IPS-NIHi7 (cell line): ENCODE results near the gene RNASE11.
A peak's percentile ranks its signal among the peaks of the same experiment; 100 is the strongest.
"Not testable (repeated sequence)": the region's sequence is repeated elsewhere in the genome, so short reads cannot be mapped to it uniquely, and the experiment has no call there.

ENCODE experiments used
- DNase-seq: peaks from one replicate; pipeline ENCODE4 v3.0.0; 2012; ENCODE audit warnings: mixed read lengths; ENCODE audit errors: extremely low spot score

The RNASE11 gene

DNA sequence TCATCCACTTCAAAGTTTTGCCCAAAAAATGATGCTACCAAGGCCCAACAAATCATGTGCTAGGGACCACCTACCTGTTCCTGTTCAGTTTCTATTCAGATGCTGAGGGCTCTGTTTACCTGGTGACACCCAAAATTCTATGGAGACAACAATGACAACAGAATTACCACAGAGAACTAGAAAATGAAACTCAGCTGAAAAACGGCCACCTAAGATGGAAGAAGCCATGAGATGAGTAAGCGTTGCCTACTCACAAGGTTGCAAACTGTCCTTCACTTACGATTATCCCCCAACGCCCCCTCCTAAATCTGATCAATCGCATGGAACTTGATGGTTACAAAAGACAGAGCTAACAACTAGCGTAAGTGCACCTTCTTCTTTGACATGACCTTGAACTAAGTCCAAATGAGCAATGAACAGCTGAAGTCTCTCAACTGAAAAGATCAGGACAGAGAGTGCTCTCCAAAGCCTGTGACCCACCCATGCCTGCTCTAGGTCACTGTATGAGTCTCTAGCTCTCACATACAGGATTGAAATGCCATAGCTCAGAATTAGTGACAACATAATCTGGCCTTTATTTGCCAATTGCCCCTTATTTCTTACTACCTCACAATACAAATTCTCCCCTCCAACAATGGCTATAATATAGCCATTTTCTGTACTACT lies at the start of gene RNASE11:
TSS of gene RNASE11 (minus strand) at position 513 of the 666 bp plus-strand sequence.
- DNase-seq: no peak

GRCh38 chr14:20632831-20633691 lies 45.3 kb upstream of the RNASE11 start:
- DNase-seq: peak; percentile 74

DNA sequence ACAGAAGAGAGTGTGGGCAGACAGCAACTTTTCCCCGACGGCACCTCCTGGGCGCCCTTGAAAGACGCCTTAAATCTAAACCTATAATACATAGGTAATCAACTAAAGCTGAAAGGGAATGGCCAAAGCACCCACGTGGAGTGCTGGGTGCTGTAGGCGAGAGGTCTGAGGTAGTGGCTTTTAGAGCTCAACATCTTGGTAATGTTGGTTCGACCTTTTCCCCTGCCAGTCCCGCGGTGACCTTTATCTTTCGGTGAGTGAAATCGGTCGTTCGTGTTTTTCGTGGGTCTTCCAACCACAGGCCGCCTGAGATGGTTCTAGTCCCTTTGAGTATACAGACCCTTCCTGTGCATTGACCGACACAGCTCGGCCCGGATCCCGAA lies 44.6 kb upstream of the RNASE11 start:
- no peak for DNase-seq

DNA sequence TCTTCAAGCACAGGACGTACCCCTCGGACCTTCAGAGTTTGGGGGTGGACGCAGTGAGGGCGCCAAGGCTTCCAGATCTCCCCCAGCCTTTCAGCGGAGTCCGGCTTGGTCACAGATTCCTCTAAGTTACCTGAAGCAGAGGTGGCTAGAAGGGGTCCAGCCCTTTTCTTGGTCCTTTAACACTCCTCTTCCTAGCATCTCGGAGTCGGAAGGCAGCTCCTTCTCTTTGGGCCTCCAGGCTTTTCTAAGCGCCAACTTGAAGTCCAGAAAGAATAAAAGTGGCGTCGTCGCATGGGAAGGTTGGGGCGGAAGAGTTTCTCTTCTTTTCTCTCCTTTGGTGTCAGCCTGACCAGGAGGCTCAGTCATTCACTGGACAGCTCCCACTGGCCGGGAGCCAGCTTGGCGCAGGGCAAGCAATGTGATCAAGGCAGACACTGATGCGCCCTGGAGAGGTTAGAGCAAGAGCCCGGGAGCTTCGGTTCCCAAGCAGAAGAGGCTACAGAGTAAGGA lies 44.1 kb upstream of the RNASE11 start:
- DNase-seq: peak; percentile 59

DNA sequence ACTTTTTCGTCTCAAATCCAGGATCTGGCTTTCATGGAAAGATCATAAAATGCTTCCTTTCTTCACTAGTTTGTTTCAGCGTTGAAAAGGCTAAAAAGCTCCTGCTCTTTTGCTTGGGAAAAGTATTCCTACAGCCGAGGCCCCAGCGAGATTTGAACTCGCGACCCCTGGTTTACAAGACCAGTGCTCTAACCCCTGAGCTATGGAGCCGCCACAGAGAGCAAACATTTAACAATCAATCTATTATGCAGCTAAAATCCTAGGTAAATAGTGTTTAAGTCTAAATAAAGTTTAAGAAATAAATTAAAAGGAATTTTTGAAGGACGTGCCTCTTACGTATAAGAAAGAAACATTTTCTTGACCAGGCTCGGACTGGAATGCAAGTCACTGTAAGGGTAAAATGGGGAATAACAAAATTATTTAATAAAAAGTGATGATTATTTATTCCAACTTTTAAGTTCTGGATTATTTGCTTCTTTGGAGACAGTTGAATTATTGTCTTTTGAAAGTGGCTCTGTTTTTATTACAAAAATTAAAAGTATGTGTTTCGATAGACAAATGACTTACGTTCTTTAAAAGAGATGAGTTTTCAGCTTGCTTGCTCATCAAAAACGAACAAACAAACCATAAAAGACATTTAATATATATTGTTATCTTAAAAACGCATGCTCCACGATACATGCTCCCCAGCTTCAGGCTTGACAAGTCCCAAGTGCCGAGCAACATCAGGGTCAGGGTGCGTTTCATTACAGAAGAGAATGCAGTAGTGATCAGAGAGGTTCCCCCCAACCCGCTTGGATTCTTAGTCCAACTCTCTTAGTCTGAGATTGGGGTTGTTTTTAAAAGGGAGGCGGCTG lies 43.5 kb upstream of the RNASE11 start:
- DNase-seq: no peak

GRCh38 chr14:20630340-20631022 lies 42.7 kb upstream of the RNASE11 start:
- DNase-seq: peak; percentile 29

- DNase-seq: no peak
These were observed 40.5 kb upstream of the RNASE11 start for GRCh38 chr14:20628063-20628854.

DNA sequence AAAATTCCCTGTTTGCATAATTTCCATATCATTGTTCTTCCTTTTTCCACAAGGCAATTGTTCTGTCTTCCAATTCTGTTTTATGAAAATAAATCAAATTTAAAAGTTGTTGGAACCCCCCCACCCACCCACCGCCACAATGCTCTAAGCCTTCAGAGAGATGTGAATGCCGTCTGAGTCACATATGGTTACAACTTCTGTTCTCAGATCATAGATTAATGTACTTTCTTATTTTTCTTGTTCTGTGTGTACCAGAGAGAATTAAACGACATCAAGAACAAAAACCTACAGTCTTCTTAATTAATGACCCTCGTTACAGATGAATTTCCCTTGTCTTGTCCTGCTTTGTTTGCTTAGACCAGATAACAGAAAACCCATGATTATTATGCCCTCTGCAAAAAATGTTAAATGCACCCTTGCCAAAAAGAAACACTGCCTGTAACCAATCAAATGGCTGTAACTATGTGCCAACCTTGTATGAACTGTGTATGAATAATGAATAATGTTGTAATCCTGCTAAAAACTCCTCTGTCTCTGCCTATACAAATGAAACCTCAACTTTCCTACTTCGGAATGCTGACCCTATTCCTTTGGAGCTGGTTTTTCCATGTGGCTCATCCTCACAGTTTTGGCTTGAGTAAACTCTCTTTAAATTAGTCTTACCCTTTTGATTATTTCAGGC lies 39.7 kb upstream of the RNASE11 start:
- DNase-seq: no peak

DNA sequence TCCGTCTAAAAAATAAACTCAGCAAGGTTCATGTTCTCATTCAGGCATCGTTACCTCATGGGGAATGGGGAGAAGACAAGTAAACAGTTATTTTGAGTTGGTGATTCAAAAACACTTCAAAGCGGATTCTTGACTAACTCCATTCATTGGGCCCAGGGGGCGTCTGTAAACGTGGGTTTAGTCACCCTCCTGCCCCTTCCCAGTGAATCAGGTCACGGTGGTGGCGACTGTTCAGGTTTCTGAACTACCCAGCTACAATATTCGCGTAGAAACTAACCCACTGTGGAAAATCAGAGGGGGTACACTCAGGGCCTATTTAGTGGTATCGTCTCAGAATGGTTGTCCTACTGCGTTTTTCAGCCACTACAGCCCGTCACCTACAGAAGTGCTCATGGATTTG lies 38.5 kb upstream of the RNASE11 start:
- DNase-seq: no peak

GRCh38 chr14:20624495-20625070 lies 36.8 kb upstream of the RNASE11 start:
- peak; percentile 63 for DNase-seq

DNA sequence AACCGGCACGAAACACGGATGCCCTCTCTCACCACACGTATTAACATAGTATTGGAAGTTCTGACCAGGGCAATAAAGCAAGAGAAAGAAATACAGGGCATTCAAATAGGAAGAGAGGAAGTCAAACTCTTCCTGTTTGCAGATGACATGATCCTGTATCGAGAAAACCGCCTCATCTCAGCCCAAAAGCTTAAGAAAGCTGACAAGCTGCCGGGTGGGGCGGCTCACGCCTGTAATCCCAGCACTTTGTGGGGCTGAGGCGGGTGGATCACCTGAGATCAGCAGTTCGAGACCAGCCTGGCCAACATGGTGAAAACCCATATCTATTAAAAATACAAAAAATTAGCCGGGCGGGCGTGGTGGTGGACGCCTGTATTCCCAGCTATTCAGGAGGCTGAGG lies 36.0 kb upstream of the RNASE11 start:
- no peak for DNase-seq

- no peak for DNase-seq
These were observed 35.1 kb upstream of the RNASE11 start for GRCh38 chr14:20622816-20623291.

- DNase-seq: no peak
These were observed 33.1 kb upstream of the RNASE11 start for GRCh38 chr14:20620798-20621478.

- DNase-seq: not testable (repeated sequence)
These were observed 31.9 kb upstream of the RNASE11 start for GRCh38 chr14:20619688-20620087.

DNA sequence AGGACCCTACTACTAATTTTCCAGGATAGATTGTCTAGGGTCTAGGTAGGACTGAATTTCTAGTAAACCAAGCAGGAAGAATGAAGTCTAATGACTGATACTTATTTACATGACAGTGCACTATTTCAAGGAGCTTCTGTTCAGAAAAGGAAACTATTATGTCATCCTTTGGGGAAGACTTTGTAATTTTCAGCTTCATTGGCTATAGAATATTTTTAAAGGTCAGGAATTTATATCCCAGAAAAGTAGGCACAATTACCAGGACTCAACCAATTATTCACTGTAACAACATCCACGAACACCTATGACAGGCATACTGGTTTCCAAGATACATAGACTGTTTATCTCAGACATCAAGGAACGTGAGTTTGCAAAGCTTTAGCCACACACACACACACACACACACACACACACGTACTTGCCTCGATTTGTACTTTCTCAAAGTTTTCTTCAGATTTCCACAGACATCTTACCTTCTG lies 30.5 kb upstream of the RNASE11 start:
- DNase-seq: no peak

DNA sequence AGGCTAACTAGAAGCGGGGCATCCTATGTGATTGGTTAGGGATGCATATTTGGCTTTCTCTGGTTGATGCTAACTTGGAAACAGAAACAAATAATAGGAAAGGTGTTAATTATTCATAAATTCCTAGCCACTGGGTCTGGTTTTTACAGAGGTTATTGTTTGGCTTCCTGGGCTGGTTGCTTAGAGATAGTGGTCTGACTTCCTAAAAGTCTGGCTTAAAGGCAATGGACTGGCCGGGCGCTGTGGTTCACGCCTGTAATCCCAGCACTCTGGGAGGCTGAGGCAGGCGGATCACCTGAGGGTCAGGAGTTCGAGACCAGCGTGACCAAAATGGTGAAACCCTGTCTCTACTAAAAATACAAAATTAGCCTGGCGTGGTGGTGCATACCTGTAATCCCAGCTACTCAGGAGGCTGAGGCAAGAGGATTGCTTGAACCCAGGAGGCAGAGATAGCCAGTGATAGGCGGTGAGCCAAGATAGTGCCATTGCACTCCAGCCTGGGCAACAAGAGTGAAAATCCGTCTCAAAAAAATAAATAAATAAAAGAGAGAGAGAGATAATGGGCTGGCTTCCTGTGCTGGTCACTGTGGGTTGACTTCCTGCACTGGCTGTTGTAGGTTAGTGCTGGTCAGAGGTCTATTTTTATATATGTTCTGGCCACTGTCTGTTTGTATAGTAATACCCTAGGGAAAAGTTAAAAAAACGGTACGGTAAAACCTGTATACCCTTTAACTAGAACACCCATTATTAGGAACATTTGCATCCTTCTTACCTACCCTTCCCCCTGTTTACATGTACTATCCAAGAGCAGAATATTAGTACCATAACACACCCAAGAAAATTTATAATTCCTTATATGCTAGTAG lies 29.6 kb upstream of the RNASE11 start:
- no peak for DNase-seq

DNA sequence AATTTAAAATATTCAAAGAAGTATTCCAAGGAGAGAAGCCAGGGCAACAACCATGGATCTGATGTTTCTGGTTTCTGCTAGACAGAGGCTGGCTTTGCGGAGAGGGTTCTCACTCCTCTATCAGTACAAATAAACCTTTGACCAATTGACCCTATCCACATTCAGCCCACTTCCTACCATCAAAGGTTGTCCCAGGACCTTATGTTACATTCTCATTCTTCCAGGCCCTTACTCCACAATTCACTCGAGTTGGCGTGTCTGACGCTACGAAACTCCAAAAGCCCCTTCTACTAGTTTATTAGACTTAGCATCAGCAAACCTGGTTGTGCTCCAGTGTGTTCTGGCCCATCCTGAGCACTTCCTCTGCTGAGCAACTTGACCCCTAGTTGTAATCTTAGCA lies 28.2 kb upstream of the RNASE11 start:
- no peak for DNase-seq
